Suprapubic skin (tissue), 4 donors: ENCODE results near the gene HEPACAM.

Experiments used
- CTCF ChIP-seq, 2 donors: fragments of 200-600 bp in 1 of 2; fragments of 450-650 bp in 1 of 2; sonication (generic) in 1 of 2; IDR thresholded peaks; one replicate each; pipeline ENCODE4 v1.5.1; 2016 to 2019; ENCODE audit warnings: antibody characterized with exemption in 2 of 2, mild to moderate bottlenecking in 1 of 2, moderate library complexity in 1 of 2
- EP300 ChIP-seq: sonication (generic); formaldehyde crosslinking; IDR thresholded peaks from one replicate; pipeline ENCODE4 v1.6.1; 2017; ENCODE audit warnings: antibody characterized with exemption
- POLR2A ChIP-seq, 2 donors: fragments of 450-650 bp; IDR thresholded peaks; one replicate each; pipeline ENCODE4 v1.6.1; 2017; ENCODE audit warnings: antibody characterized with exemption in 2 of 2, mild to moderate bottlenecking in 2 of 2, moderate library complexity in 2 of 2
- POLR2AphosphoS5 ChIP-seq, 3 donors: sonication (generic); formaldehyde crosslinking; IDR thresholded peaks; one replicate each; pipeline ENCODE4 v1.6.1; 2017; ENCODE audit warnings: antibody characterized with exemption in 3 of 3

GRCh38 chr11:124942466-124943253 is 6.8 kb upstream of the HEPACAM start:
- TF ChIP-seq EP300 (no peak), CTCF (IDR thresholded peaks at IDR 0.05) (no peak), POLR2A (IDR thresholded peaks at IDR 0.05) (no peak), POLR2AphosphoS5 (IDR thresholded peaks at IDR 0.05) (no peak)
